Peyer's patch (tissue), 4 donors: ENCODE data around the gene ZNF683.

Source experiments
- POLR2A ChIP-seq, 2 donors: fragments of 450-650 bp; IDR thresholded peaks; one replicate each; pipeline ENCODE4 v1.5.1; 2017; ENCODE audit warnings: antibody characterized with exemption in 2 of 2, mild to moderate bottlenecking in 2 of 2, moderate library complexity in 2 of 2
- TF ChIP-seq, protein P1 (sequence below), 6 experiments: fragments of 450-650 bp in 4 of 6; fragments of 200-600 bp in 2 of 6; sonication (generic) in 1 of 6; IDR thresholded peaks; one replicate each; pipeline ENCODE4 v1.5.1; 2017 to 2019; ENCODE audit warnings: antibody characterized with exemption in 6 of 6, mild to moderate bottlenecking in 3 of 6, moderate library complexity in 1 of 6

DNA sequence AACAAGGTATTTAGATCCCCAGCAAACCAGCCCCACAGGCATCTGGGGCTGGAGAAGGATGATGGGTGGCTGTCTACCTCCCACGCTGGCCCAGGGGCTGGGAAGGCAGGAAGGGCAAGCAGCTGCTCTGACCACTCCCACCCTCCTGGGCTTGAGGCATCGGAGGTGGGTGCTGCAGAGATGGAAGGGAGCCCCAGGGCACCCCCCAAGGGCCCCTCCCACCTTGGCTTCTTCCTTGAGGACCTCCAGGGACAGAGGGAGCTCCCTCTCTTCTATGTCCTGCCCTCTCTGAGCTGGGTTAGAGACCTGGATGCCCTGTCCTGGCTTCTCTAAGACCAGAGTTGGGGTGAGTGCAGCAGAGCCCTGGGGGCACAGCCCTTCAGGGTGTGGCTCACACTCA is 51.7 kb downstream of the ZNF683 start:
- TF ChIP-seq, protein P1, sequence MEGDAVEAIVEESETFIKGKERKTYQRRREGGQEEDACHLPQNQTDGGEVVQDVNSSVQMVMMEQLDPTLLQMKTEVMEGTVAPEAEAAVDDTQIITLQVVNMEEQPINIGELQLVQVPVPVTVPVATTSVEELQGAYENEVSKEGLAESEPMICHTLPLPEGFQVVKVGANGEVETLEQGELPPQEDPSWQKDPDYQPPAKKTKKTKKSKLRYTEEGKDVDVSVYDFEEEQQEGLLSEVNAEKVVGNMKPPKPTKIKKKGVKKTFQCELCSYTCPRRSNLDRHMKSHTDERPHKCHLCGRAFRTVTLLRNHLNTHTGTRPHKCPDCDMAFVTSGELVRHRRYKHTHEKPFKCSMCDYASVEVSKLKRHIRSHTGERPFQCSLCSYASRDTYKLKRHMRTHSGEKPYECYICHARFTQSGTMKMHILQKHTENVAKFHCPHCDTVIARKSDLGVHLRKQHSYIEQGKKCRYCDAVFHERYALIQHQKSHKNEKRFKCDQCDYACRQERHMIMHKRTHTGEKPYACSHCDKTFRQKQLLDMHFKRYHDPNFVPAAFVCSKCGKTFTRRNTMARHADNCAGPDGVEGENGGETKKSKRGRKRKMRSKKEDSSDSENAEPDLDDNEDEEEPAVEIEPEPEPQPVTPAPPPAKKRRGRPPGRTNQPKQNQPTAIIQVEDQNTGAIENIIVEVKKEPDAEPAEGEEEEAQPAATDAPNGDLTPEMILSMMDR (IDR thresholded peaks at IDR 0.05): no peak
- no peak for TF ChIP-seq POLR2A (IDR thresholded peaks at IDR 0.05)
